ENCODE data around the gene TRIM14. TPM values are rescaled to one million over a fixed set of nuclear protein-coding genes. Genes with fewer than 3 reads are reported as not detected.

The TRIM14 gene
- total RNA-seq, 1 experiment from 2014 or later = 12.5 TPM

DNA sequence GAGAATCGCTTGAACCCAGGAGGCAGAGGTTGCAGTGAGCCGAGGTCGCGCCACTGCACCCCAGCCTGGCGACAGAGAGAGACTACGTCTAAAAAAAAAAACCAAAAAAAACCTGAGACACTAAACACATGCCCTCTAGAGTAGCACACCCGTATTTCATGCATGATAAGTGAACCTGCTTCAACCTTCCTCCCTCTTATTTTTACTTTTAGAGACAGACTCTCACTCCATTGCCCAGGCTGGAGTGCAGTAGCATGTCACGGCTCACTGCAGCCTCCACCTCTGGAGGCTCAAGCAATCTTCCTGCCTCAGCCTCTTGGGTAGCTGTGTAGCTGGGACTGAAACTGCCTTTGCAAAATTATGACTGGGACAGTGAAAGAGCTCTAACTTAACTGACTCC lies 80.1 kb downstream of the TRIM14 start:
- no peak overlapping the region for H3K23ac ChIP-seq (ENCODE audit: insufficient read length, low read depth, low read length)
- H3K79me1 ChIP-seq (ENCODE audit: insufficient read depth, low read depth, low read length, poor library complexity, severe bottlenecking) = no peaks in the 10 kb centered on the region
- DNase-seq = no peak
- TF ChIP-seq, protein P1, sequence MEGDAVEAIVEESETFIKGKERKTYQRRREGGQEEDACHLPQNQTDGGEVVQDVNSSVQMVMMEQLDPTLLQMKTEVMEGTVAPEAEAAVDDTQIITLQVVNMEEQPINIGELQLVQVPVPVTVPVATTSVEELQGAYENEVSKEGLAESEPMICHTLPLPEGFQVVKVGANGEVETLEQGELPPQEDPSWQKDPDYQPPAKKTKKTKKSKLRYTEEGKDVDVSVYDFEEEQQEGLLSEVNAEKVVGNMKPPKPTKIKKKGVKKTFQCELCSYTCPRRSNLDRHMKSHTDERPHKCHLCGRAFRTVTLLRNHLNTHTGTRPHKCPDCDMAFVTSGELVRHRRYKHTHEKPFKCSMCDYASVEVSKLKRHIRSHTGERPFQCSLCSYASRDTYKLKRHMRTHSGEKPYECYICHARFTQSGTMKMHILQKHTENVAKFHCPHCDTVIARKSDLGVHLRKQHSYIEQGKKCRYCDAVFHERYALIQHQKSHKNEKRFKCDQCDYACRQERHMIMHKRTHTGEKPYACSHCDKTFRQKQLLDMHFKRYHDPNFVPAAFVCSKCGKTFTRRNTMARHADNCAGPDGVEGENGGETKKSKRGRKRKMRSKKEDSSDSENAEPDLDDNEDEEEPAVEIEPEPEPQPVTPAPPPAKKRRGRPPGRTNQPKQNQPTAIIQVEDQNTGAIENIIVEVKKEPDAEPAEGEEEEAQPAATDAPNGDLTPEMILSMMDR (conservative IDR thresholded peaks at IDR 0.05) = no peak
- no peaks in the 10 kb centered on the region for H4K20me1 ChIP-seq (ENCODE audit: control insufficient read depth, insufficient read depth, insufficient read length)
- WGBS (ENCODE audit: extremely low coverage, insufficient read length, low lambda C conversion rate) = no CpG with 5 or more reads among the region's 8 CpGs
- no peak overlapping the region for H2BK20ac ChIP-seq (ENCODE audit: low read depth, low read length, poor library complexity, severe bottlenecking)
- H3K9me3 ChIP-seq (ENCODE audit: control insufficient read depth, low read depth, low read length) = no peaks in the 10 kb centered on the region
- H3K23me2 ChIP-seq (ENCODE audit: insufficient read length, low read depth, low read length, poor library complexity, severe bottlenecking) = no peaks in the 10 kb centered on the region
- no peak overlapping the region for H3K27ac ChIP-seq (ENCODE audit: insufficient read length, low read depth, low read length)
- no peak overlapping the region for H2BK120ac ChIP-seq (ENCODE audit: low read depth, low read length, poor library complexity, severe bottlenecking)
- no peak overlapping the region for H2BK5ac ChIP-seq (ENCODE audit: insufficient read length, low read length)
- H2AFZ ChIP-seq (ENCODE audit: low read length) = no peak overlapping the region
- no peaks in the 10 kb centered on the region for H3K27me3 ChIP-seq (ENCODE audit: insufficient read depth, low read length)
- H2BK12ac ChIP-seq (ENCODE audit: insufficient read length, low read depth, low read length) = no peak overlapping the region
- H4K8ac ChIP-seq (replicated peaks; ENCODE audit: insufficient read length, low read depth, low read length) = no peak overlapping the region
- H2BK15ac ChIP-seq (ENCODE audit: low read depth, low read length) = no peak overlapping the region
- H3K4me2 ChIP-seq (ENCODE audit: insufficient read depth, insufficient read length, low read length) = no peak overlapping the region
- no peak overlapping the region for H2AK5ac ChIP-seq (ENCODE audit: insufficient read length, low read length)
- no peak overlapping the region for H3K4ac ChIP-seq (ENCODE audit: low read depth, low read length)
- no peak overlapping the region for H3K18ac ChIP-seq (ENCODE audit: insufficient read length, low read depth, low read length)
- no peak overlapping the region for H3K9ac ChIP-seq (ENCODE audit: extremely low read depth, insufficient read length, low read length)
- no peak overlapping the region for H4K5ac ChIP-seq (ENCODE audit: insufficient read length, low read depth, low read length)
- no peaks in the 10 kb centered on the region for H3K4me1 ChIP-seq (ENCODE audit: insufficient read depth, low read length)
- no peak overlapping the region for H3K4me3 Mint-ChIP-seq
- H3K4me1 Mint-ChIP-seq = peaks cover 10 to 14% of the 10 kb centered on the region in 2 experiments
- no peaks in the 10 kb centered on the region for H3K9me3 Mint-ChIP-seq
- H3K56ac ChIP-seq (ENCODE audit: insufficient read length, low read depth, low read length) = no peak overlapping the region
- no peak overlapping the region for H3K14ac ChIP-seq (ENCODE audit: insufficient read depth, low read length)
- peaks cover 39% of the 10 kb centered on the region for H3K27me3 Mint-ChIP-seq (ENCODE audit: low read depth)
- H3K79me2 ChIP-seq (ENCODE audit: insufficient read depth, low read length) = no peaks in the 10 kb centered on the region
- no peaks in the 10 kb centered on the region for H3K36me3 Mint-ChIP-seq (ENCODE audit: insufficient read depth in 1 of 3, low read depth in 3 of 3)
- H3T11ph ChIP-seq (ENCODE audit: low read length) = no peak overlapping the region
- H4K91ac ChIP-seq (ENCODE audit: insufficient read length, low read depth, low read length) = no peak overlapping the region
- H3K27ac Mint-ChIP-seq = no peak overlapping the region
